ENCODE data around the gene MRPL28.

DNA sequence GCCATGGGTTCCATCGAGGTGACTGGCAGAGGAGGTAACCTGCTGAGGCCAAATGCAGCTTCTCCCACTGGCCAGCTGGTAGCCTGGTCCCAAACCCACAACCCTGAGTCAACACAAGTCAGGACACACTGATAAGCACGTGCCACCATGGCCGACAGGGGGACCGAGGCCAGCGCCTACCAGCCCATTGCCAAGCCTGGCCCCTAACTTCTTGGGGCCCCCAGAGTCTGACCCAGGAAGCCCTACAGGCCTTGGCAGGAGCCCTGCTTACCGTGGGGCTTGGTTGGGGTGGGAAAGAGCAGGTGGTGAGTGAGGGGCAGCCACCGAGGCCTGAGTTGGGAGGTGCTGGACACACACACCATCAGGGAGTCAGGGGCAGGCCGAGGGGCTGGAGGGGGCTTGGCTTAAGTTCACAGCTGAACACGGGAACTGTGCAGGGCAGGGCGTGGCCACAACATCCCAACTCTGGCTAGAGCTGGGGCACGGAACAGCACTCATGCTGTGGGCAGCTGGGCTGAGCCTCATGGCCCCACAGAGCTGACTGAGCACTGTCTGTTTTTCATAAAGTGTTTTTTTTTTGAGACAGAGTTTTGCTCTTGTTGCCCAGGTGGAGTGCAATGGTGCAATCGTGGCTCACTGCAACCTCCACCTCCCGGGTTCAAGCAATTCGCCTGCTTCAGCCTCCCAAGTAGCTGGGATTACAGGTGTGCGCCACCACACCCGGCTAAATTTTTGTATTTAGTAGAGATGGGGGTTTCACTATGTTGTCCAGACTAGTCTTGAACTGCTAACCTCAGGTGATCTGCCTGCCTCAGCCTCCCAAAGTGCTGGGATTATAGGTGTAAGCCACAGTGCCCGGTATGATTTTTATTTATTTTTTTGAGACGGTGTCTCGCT is 5.5 kb downstream of the MRPL28 start:
- TF ChIP-seq, protein P1, sequence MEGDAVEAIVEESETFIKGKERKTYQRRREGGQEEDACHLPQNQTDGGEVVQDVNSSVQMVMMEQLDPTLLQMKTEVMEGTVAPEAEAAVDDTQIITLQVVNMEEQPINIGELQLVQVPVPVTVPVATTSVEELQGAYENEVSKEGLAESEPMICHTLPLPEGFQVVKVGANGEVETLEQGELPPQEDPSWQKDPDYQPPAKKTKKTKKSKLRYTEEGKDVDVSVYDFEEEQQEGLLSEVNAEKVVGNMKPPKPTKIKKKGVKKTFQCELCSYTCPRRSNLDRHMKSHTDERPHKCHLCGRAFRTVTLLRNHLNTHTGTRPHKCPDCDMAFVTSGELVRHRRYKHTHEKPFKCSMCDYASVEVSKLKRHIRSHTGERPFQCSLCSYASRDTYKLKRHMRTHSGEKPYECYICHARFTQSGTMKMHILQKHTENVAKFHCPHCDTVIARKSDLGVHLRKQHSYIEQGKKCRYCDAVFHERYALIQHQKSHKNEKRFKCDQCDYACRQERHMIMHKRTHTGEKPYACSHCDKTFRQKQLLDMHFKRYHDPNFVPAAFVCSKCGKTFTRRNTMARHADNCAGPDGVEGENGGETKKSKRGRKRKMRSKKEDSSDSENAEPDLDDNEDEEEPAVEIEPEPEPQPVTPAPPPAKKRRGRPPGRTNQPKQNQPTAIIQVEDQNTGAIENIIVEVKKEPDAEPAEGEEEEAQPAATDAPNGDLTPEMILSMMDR (IDR thresholded peaks at IDR 0.05; ENCODE audit: borderline replicate concordance, extremely low read depth, low read length, poor library complexity, severe bottlenecking) = no peak
- TF ChIP-seq EZH2 (IDR thresholded peaks at IDR 0.05; ENCODE audit: borderline replicate concordance, low read depth, low read length, severe bottlenecking) = no peak

Measured in DND-41 (cell line).